ENCODE results near the gene PTP4A2. TPM values are rescaled to one million over a fixed set of nuclear protein-coding genes. Genes with fewer than 3 reads are reported as not detected.

Gene PTP4A2
- total RNA-seq, 4 donors from 2014 or later, result 276 to 567 (median 333) TPM

GRCh38 chr1:31981972-31982371 lies 43.8 kb upstream of the PTP4A2 start:
- intact Hi-C loops (cut with DNase I; ENCODE audit: low total_unique reads), result no loop called here
- Histone ChIP-seq H3K36me3 (no peaks in the 10 kb centered on the region), H3K27me3 (no peaks in the 10 kb centered on the region), H3K4me3 (no peak overlapping the region), H3K4me1 (no peaks in the 10 kb centered on the region), H3K27ac (no peak overlapping the region), H3K9me3 (no peaks in the 10 kb centered on the region)
- TF ChIP-seq CTCF (IDR thresholded peaks at IDR 0.05) (no peak), POLR2A (IDR thresholded peaks at IDR 0.05) (no peak)
- no peak for DNase-seq

DNA sequence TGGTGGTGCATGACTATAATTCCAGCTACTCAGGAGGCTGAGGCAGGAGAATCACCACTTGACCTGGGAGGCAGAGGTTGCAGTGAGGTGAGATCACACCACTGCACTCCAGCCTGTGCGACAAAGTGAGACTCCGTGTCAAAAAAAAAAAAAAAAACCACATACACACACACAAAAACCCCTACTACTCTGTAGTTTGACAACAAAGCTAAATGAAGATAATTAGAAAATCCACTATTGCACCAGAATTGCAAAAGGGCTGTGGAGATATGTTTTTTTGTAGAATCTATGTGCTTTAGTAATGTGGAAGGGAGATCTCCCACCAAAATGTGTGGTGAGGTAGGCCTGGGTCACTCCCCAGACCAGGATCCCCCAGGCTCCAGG lies 43.3 kb upstream of the PTP4A2 start:
- intact Hi-C loops (cut with DNase I; ENCODE audit: low total_unique reads), result no loop called here
- H3K4me3 ChIP-seq, result no peak overlapping the region

GRCh38 chr1:31980835-31981455 lies 42.8 kb upstream of the PTP4A2 start:
- intact Hi-C loops (cut with DNase I; ENCODE audit: low total_unique reads), result no loop called here
- H3K9me3 ChIP-seq, result no peaks in the 10 kb centered on the region
- no peak overlapping the region for H3K4me3 ChIP-seq
- no peaks in the 10 kb centered on the region for H3K27me3 ChIP-seq
- TF ChIP-seq CTCF (IDR thresholded peaks at IDR 0.05) (no peak), POLR2A (IDR thresholded peaks at IDR 0.05) (no peak)
- H3K4me1 ChIP-seq, result no peaks in the 10 kb centered on the region
- no peaks in the 10 kb centered on the region for H3K36me3 ChIP-seq
- H3K27ac ChIP-seq, result no peak overlapping the region
- no peak for DNase-seq

More for the DNA sequence above, 43.3 kb upstream of the PTP4A2 start:
- no peak for TF ChIP-seq CTCF (IDR thresholded peaks at IDR 0.05)
- TF ChIP-seq POLR2A (IDR thresholded peaks at IDR 0.05), result no peak
- DNase-seq, result no peak
- no peak overlapping the region for H3K27ac ChIP-seq
- no peaks in the 10 kb centered on the region for H3K9me3 ChIP-seq
- no peaks in the 10 kb centered on the region for H3K4me1 ChIP-seq
- no peaks in the 10 kb centered on the region for H3K27me3 ChIP-seq
- no peaks in the 10 kb centered on the region for H3K36me3 ChIP-seq

DNA sequence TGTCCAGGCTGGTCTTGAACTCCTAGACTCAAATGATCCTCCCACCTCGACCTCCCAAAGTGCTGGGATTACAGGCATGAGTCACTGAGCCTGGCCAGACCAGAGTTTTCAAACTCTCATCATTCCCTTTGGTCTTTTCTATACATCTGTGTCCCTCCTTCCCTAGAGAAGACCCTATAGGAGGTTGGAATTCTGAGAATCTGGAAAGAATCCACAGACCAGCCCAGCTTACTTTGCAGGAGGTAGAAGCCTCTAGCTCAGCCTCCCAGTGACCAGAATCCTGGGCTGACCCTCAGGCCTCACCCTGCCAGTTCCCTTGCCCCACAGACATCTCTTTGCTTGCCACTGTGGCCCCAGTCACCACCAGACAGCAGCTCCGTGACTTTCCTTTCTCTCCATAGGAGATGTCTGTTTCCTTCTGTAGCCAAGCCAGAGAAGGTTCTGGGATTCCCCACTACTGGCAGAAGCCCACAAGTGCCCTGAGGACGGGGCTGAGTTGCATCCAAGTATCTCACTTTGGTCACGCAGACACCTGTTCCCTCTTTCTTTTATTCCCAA lies 40.8 kb upstream of the PTP4A2 start:
- TF ChIP-seq CTCF (IDR thresholded peaks at IDR 0.05), result no peak
- TF ChIP-seq POLR2A (IDR thresholded peaks at IDR 0.05), result no peak
- Histone ChIP-seq H3K27ac (no peak overlapping the region), H3K4me3 (no peak overlapping the region), H3K4me1 (no peaks in the 10 kb centered on the region), H3K9me3 (no peaks in the 10 kb centered on the region), H3K36me3 (no peaks in the 10 kb centered on the region), H3K27me3 (no peaks in the 10 kb centered on the region)
- no peak for DNase-seq
- intact Hi-C loops (cut with DNase I; ENCODE audit: low total_unique reads), result no loop called here

- no peaks in the 10 kb centered on the region for H3K9me3 ChIP-seq
- intact Hi-C loops (cut with DNase I; ENCODE audit: low total_unique reads), result no loop called here
- H3K4me3 ChIP-seq, result no peak overlapping the region
- TF ChIP-seq CTCF (IDR thresholded peaks at IDR 0.05) (peak in 2 of 4 experiments; percentile 9 to 31), POLR2A (IDR thresholded peaks at IDR 0.05) (no peak)
- DNase-seq, result no peak
- H3K4me1 ChIP-seq, result no peaks in the 10 kb centered on the region
- peak overlapping the region in 1 of 2 donors; percentile 24 for H3K27ac ChIP-seq
- no peaks in the 10 kb centered on the region for H3K36me3 ChIP-seq
- H3K27me3 ChIP-seq, result no peaks in the 10 kb centered on the region
Measured at GRCh38 chr1:31977385-31978131, 39.4 kb upstream of the PTP4A2 start.

Measured in uterus (tissue), 4 donors.